WTC11 (cell line): ENCODE results near the gene ADAMTS9. TPM values are rescaled to one million over a fixed set of nuclear protein-coding genes. Genes with fewer than 3 reads are reported as not detected.

Experiments
- ATAC-seq: fragments of 200-7000 bp; cut with Tn5 transposase; 2 replicates; pipeline ENCODE4 v1.10.0; 2021; ENCODE audit warnings: mild to moderate bottlenecking, moderate library complexity
- CTCF ChIA-PET: fragments of 300-600 bp; sonication (Branson Sonifier 250); formaldehyde crosslinking; loops from one replicate; lab custom pipeline; 2021; ENCODE audit warnings: antibody characterized with exemption; lab: Charles Lee
- POLR2A ChIA-PET: fragments of 350-600 bp; sonication (Branson Sonifier 250); formaldehyde crosslinking; loops from one replicate; lab custom pipeline; 2021; ENCODE audit warnings: antibody characterized with exemption; lab: Charles Lee
- DNase-seq: peaks from one replicate; pipeline ENCODE4 v3.0.0; 2021; ENCODE audit warnings: low spot score
- H3K27ac Mint-ChIP-seq: 2 replicates; pipeline ENCODE4 v1.8.0; 2021; ENCODE audit warnings: mixed read lengths
- H3K27me3 Mint-ChIP-seq: 2 replicates; pipeline ENCODE4 v1.8.0; 2021; ENCODE audit warnings: low read depth, mild to moderate bottlenecking, moderate library complexity, mixed read lengths
- H3K36me3 Mint-ChIP-seq: 2 replicates; pipeline ENCODE4 v1.8.0; 2021; ENCODE audit warnings: mixed read lengths
- H3K4me1 Mint-ChIP-seq: 2 replicates; pipeline ENCODE4 v1.8.0; 2022; ENCODE audit warnings: mixed read lengths
- H3K4me3 Mint-ChIP-seq: 2 replicates; pipeline ENCODE4 v1.8.0; 2021; ENCODE audit warnings: mild to moderate bottlenecking, moderate library complexity, mixed read lengths
- H3K9me3 Mint-ChIP-seq: 2 replicates; pipeline ENCODE4 v1.8.0; 2021; ENCODE audit warnings: mixed read lengths
- CBFB ChIP-seq: sonication (generic); formaldehyde crosslinking; IDR thresholded peaks from 2 replicates; pipeline ENCODE4 v1.8.1; 2022; ENCODE audit warnings: mild to moderate bottlenecking, low read depth, missing genetic modification reagents
- FOXJ3 ChIP-seq: sonication (generic); formaldehyde crosslinking; IDR thresholded peaks from 2 replicates; pipeline ENCODE4 v1.9.0; 2021; ENCODE audit warnings: missing genetic modification reagents, mild to moderate bottlenecking, borderline replicate concordance
- FOXP1 ChIP-seq: sonication (generic); formaldehyde crosslinking; IDR thresholded peaks from 2 replicates; pipeline ENCODE4 v1.8.0; 2022; ENCODE audit warnings: missing genetic modification reagents, mild to moderate bottlenecking, moderate library complexity, borderline replicate concordance
- GABPB1 ChIP-seq: sonication (generic); formaldehyde crosslinking; IDR thresholded peaks from 2 replicates; pipeline ENCODE4 v1.8.1; 2023; ENCODE audit warnings: mild to moderate bottlenecking, missing genetic modification reagents
- HMGA2 ChIP-seq: fragments of 250-450 bp; sonication (Bioruptor Pico); IDR thresholded peaks from 2 replicates; pipeline ENCODE4 v1.4.0; 2021; ENCODE audit warnings: mild to moderate bottlenecking, moderate library complexity
- MYBL2 ChIP-seq: sonication (generic); formaldehyde crosslinking; IDR thresholded peaks from 2 replicates; pipeline ENCODE4 v1.8.1; 2023; ENCODE audit warnings: mild to moderate bottlenecking, moderate library complexity, missing genetic modification reagents
- NFE2L1 ChIP-seq: sonication (generic); formaldehyde crosslinking; IDR thresholded peaks from 2 replicates; pipeline ENCODE4 v1.8.1; 2023; ENCODE audit warnings: missing genetic modification reagents
- PRDM15 ChIP-seq: sonication (generic); formaldehyde crosslinking; IDR thresholded peaks from 2 replicates; pipeline ENCODE4 v1.8.0; 2022; ENCODE audit warnings: missing genetic modification reagents
- SMAD3 ChIP-seq: sonication (generic); formaldehyde crosslinking; IDR thresholded peaks from 2 replicates; pipeline ENCODE4 v1.8.0; 2022; ENCODE audit warnings: missing genetic modification reagents, mild to moderate bottlenecking, borderline replicate concordance
- TP53 ChIP-seq: sonication (generic); formaldehyde crosslinking; IDR thresholded peaks from 2 replicates; pipeline ENCODE4 v1.8.1; 2023; ENCODE audit warnings: mild to moderate bottlenecking, missing genetic modification reagents
- ZNF281 ChIP-seq: sonication (generic); formaldehyde crosslinking; IDR thresholded peaks from 2 replicates; pipeline ENCODE4 v1.8.0; 2023; ENCODE audit warnings: mild to moderate bottlenecking, missing genetic modification reagents
- ZNF317 ChIP-seq: sonication (generic); formaldehyde crosslinking; IDR thresholded peaks from 2 replicates; pipeline ENCODE4 v1.8.1; 2023; ENCODE audit warnings: low read depth, mild to moderate bottlenecking, moderate library complexity, missing genetic modification reagents, borderline replicate concordance
- total RNA-seq: library from RNA; stranded (reverse); gene quantifications from 3 replicates; pipeline ENCODE4 v1.2.3, GENCODE V29; 2021
- TF ChIP-seq, protein P1 (sequence below): sonication (generic); formaldehyde crosslinking; IDR thresholded peaks from 2 replicates; pipeline ENCODE4 v1.8.1; 2023; ENCODE audit warnings: mild to moderate bottlenecking, moderate library complexity, missing genetic modification reagents
- TF ChIP-seq, protein P2 (sequence below): fragments of 250-450 bp; sonication (Bioruptor Pico); IDR thresholded peaks from 2 replicates; pipeline ENCODE4 v1.9.0; 2021; ENCODE audit warnings: mild to moderate bottlenecking, borderline replicate concordance
- TF ChIP-seq, protein P3 (sequence below): sonication (generic); formaldehyde crosslinking; IDR thresholded peaks from 2 replicates; pipeline ENCODE4 v1.8.0; 2022; ENCODE audit warnings: mild to moderate bottlenecking, missing genetic modification reagents

ADAMTS9 gene
- total RNA-seq, 1 experiment from 2014 or later, result 3.1 TPM

- TF ChIP-seq HMGA2 (CRISPR knock-in tag) (no peak), FOXJ3 (no peak), PRDM15 (CRISPR knock-in tag) (no peak), ZNF317 (no peak), CBFB (CRISPR knock-in tag) (no peak)
- TF ChIP-seq, all 79 proteins: peak for 0
Measured at GRCh38 chr3:64561868-64562267, 125.9 kb downstream of the ADAMTS9 start (continued).

- Mint-ChIP-seq H3K4me1 (peaks cover 5% of the 10 kb centered on the region), H3K36me3 (no peaks in the 10 kb centered on the region)
- ChIA-PET CTCF (no interaction called here), POLR2A (interaction anchor here (0.6 kb wide), 1 partner anchor 427 kb away, joined by 3 read pairs; no protein-coding TSS in a partner anchor)
- no peak for DNase-seq
- TF ChIP-seq SMAD3 (no peak), GABPB1 (CRISPR knock-in tag) (no peak), MYBL2 (CRISPR knock-in tag) (no peak), NFE2L1 (CRISPR knock-in tag) (no peak), PRDM15 (CRISPR knock-in tag) (no peak), ZNF281 (no peak), TP53 (CRISPR knock-in tag) (no peak), FOXP1 (no peak)
- TF ChIP-seq, protein P1, sequence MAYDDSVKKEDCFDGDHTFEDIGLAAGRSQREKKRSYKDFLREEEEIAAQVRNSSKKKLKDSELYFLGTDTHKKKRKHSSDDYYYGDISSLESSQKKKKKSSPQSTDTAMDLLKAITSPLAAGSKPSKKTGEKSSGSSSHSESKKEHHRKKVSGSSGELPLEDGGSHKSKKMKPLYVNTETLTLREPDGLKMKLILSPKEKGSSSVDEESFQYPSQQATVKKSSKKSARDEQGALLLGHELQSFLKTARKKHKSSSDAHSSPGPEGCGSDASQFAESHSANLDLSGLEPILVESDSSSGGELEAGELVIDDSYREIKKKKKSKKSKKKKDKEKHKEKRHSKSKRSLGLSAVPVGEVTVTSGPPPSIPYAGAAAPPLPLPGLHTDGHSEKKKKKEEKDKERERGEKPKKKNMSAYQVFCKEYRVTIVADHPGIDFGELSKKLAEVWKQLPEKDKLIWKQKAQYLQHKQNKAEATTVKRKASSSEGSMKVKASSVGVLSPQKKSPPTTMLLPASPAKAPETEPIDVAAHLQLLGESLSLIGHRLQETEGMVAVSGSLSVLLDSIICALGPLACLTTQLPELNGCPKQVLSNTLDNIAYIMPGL (CRISPR knock-in tag), result no peak
- TF ChIP-seq, protein P2, sequence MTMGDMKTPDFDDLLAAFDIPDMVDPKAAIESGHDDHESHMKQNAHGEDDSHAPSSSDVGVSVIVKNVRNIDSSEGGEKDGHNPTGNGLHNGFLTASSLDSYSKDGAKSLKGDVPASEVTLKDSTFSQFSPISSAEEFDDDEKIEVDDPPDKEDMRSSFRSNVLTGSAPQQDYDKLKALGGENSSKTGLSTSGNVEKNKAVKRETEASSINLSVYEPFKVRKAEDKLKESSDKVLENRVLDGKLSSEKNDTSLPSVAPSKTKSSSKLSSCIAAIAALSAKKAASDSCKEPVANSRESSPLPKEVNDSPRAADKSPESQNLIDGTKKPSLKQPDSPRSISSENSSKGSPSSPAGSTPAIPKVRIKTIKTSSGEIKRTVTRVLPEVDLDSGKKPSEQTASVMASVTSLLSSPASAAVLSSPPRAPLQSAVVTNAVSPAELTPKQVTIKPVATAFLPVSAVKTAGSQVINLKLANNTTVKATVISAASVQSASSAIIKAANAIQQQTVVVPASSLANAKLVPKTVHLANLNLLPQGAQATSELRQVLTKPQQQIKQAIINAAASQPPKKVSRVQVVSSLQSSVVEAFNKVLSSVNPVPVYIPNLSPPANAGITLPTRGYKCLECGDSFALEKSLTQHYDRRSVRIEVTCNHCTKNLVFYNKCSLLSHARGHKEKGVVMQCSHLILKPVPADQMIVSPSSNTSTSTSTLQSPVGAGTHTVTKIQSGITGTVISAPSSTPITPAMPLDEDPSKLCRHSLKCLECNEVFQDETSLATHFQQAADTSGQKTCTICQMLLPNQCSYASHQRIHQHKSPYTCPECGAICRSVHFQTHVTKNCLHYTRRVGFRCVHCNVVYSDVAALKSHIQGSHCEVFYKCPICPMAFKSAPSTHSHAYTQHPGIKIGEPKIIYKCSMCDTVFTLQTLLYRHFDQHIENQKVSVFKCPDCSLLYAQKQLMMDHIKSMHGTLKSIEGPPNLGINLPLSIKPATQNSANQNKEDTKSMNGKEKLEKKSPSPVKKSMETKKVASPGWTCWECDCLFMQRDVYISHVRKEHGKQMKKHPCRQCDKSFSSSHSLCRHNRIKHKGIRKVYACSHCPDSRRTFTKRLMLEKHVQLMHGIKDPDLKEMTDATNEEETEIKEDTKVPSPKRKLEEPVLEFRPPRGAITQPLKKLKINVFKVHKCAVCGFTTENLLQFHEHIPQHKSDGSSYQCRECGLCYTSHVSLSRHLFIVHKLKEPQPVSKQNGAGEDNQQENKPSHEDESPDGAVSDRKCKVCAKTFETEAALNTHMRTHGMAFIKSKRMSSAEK (CRISPR knock-in tag), result no peak
- TF ChIP-seq, protein P3, sequence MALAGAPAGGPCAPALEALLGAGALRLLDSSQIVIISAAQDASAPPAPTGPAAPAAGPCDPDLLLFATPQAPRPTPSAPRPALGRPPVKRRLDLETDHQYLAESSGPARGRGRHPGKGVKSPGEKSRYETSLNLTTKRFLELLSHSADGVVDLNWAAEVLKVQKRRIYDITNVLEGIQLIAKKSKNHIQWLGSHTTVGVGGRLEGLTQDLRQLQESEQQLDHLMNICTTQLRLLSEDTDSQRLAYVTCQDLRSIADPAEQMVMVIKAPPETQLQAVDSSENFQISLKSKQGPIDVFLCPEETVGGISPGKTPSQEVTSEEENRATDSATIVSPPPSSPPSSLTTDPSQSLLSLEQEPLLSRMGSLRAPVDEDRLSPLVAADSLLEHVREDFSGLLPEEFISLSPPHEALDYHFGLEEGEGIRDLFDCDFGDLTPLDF (CRISPR knock-in tag), result no peak
- TF ChIP-seq, all 79 proteins: peak for 0
- Mint-ChIP-seq H3K27ac (no peak overlapping the region), H3K9me3 (no peaks in the 10 kb centered on the region), H3K27me3 (no peaks in the 10 kb centered on the region), H3K4me3 (no peak overlapping the region)
- ATAC-seq, result no peak
Measured at GRCh38 chr3:64561325-64561843, 126.4 kb downstream of the ADAMTS9 start.
